Measurements from ENCODE around the gene ARMC6. TPM values are rescaled to one million over a fixed set of nuclear protein-coding genes. Genes with fewer than 3 reads are reported as not detected.
A peak's percentile ranks its signal among the peaks of the same experiment; 100 is the strongest.

ARMC6 gene
- polyA plus RNA-seq, 1 donor from 2014 or later = 74.4 TPM

- Histone ChIP-seq H3K79me2 (replicated peaks; ENCODE audit: insufficient read depth, low read length) (no peaks in the 10 kb centered on the region), H3K27ac (ENCODE audit: low read length) (peak within 1 kb of the TSS; percentile 48), H3K9me3 (ENCODE audit: low read length) (no peaks in the 10 kb centered on the region), H3K36me3 (ENCODE audit: insufficient read depth, low read length) (no peaks in the 10 kb centered on the region), H3K9me2 (ENCODE audit: insufficient read depth, low read length) (no peaks in the 10 kb centered on the region), H3F3A (ENCODE audit: insufficient read depth, low read length, poor library complexity, severe bottlenecking) (no peaks in the 10 kb centered on the region), H3K27me3 (ENCODE audit: insufficient read depth, low read depth, low read length) (no peaks in the 10 kb centered on the region), H4K20me1 (ENCODE audit: insufficient read depth) (no peaks in the 10 kb centered on the region), H2AFZ (ENCODE audit: low read depth, low read length) (peak within 1 kb of the TSS; percentile 67), H3K9ac (ENCODE audit: low read length) (peak within 1 kb of the TSS; percentile 71), H3K4me2 (ENCODE audit: low read length) (peak within 1 kb of the TSS; percentile 95), H3K4me3 (ENCODE audit: low read length) (peak within 1 kb of the TSS; percentile 84)
- TF ChIP-seq EZH2 (IDR thresholded peaks at IDR 0.05; ENCODE audit: borderline replicate concordance, insufficient read depth, low read length, poor library complexity, severe bottlenecking) (no peak), MXI1 (conservative IDR thresholded peaks at IDR 0.05; ENCODE audit: poor library complexity, severe bottlenecking) (peak; percentile 63), TAF1 (IDR thresholded peaks at IDR 0.05; ENCODE audit: low read depth) (peak; percentile 49), REST (IDR thresholded peaks at IDR 0.05; ENCODE audit: borderline replicate concordance) (no peak), SMC3 (conservative IDR thresholded peaks at IDR 0.05; ENCODE audit: poor library complexity) (no peak), EP300 (conservative IDR thresholded peaks at IDR 0.05; ENCODE audit: poor library complexity, severe bottlenecking) (peak; percentile 48), CTCF (IDR thresholded peaks at IDR 0.05; ENCODE audit: poor library complexity, severe bottlenecking) (no peak), RAD21 (conservative IDR thresholded peaks at IDR 0.05) (no peak), POLR2AphosphoS5 (IDR thresholded peaks at IDR 0.05) (peak; percentile 53)
Measured at GRCh38 chr19:19063183-19064097, 30.0 kb downstream of the ARMC6 start, which contains the start of gene SLC25A42. Gene SLC25A42, plus strand, starts transcription at chr19:19063994. Its CDS starts 32,131 bp downstream, at chr19:19096125.

GRCh38 chr19:19064098-19064722, 30.8 kb downstream of the ARMC6 start:
- Histone ChIP-seq H3K36me3 (ENCODE audit: insufficient read depth, low read length) (no peaks in the 10 kb centered on the region), H3K9me2 (ENCODE audit: insufficient read depth, low read length) (no peaks in the 10 kb centered on the region), H3K79me2 (replicated peaks; ENCODE audit: insufficient read depth, low read length) (no peaks in the 10 kb centered on the region), H3K4me3 (ENCODE audit: low read length) (peak overlapping the region; percentile 84), H3K27ac (ENCODE audit: low read length) (peak overlapping the region; percentile 44), H3F3A (ENCODE audit: insufficient read depth, low read length, poor library complexity, severe bottlenecking) (no peaks in the 10 kb centered on the region), H3K4me2 (ENCODE audit: low read length) (peak overlapping the region; percentile 94), H2AFZ (ENCODE audit: low read depth, low read length) (peak overlapping the region; percentile 45), H3K9ac (ENCODE audit: low read length) (peak overlapping the region; percentile 71), H3K27me3 (ENCODE audit: insufficient read depth, low read depth, low read length) (no peaks in the 10 kb centered on the region), H4K20me1 (ENCODE audit: insufficient read depth) (no peaks in the 10 kb centered on the region), H3K9me3 (ENCODE audit: low read length) (no peaks in the 10 kb centered on the region)
- no peak for TF ChIP-seq POLR2AphosphoS5 (IDR thresholded peaks at IDR 0.05)
- TF ChIP-seq EP300 (conservative IDR thresholded peaks at IDR 0.05; ENCODE audit: poor library complexity, severe bottlenecking) = peak; percentile 1
- no peak for TF ChIP-seq EZH2 (IDR thresholded peaks at IDR 0.05; ENCODE audit: borderline replicate concordance, insufficient read depth, low read length, poor library complexity, severe bottlenecking)
- no peak for TF ChIP-seq REST (IDR thresholded peaks at IDR 0.05; ENCODE audit: borderline replicate concordance)
- TF ChIP-seq SMC3 (conservative IDR thresholded peaks at IDR 0.05; ENCODE audit: poor library complexity) = peak; percentile 56
- TF ChIP-seq TAF1 (IDR thresholded peaks at IDR 0.05; ENCODE audit: low read depth) = no peak
- TF ChIP-seq CTCF (IDR thresholded peaks at IDR 0.05; ENCODE audit: poor library complexity, severe bottlenecking) = peak; percentile 64
- TF ChIP-seq MXI1 (conservative IDR thresholded peaks at IDR 0.05; ENCODE audit: poor library complexity, severe bottlenecking) = peak; percentile 47
- peak; percentile 35 for TF ChIP-seq RAD21 (conservative IDR thresholded peaks at IDR 0.05)
